Choroid plexus epithelial cell (primary cell): ENCODE data around the gene DLG1.

Source experiments
- DNase-seq: peaks from one replicate; pipeline ENCODE4 v3.0.0-alpha.2; 2010; ENCODE audit warnings: low read depth
- H3K4me3 ChIP-seq: 2 replicates; pipeline ENCODE4 v1.5.1; 2011; ENCODE audit warnings: low read depth, mild to moderate bottlenecking, control low read depth, low read length, moderate library complexity
- TF ChIP-seq, protein P1 (sequence below): conservative IDR thresholded peaks from 2 replicates; pipeline ENCODE4 v1.5.1; 2011; ENCODE audit warnings: low read depth, mild to moderate bottlenecking, control low read depth, inconsistent platforms, low read length, moderate library complexity

The DLG1 gene

GRCh38 chr3:197137751-197138150 lies 160.7 kb downstream of the DLG1 start:
- DNase-seq, result no peak
- TF ChIP-seq, protein P1, sequence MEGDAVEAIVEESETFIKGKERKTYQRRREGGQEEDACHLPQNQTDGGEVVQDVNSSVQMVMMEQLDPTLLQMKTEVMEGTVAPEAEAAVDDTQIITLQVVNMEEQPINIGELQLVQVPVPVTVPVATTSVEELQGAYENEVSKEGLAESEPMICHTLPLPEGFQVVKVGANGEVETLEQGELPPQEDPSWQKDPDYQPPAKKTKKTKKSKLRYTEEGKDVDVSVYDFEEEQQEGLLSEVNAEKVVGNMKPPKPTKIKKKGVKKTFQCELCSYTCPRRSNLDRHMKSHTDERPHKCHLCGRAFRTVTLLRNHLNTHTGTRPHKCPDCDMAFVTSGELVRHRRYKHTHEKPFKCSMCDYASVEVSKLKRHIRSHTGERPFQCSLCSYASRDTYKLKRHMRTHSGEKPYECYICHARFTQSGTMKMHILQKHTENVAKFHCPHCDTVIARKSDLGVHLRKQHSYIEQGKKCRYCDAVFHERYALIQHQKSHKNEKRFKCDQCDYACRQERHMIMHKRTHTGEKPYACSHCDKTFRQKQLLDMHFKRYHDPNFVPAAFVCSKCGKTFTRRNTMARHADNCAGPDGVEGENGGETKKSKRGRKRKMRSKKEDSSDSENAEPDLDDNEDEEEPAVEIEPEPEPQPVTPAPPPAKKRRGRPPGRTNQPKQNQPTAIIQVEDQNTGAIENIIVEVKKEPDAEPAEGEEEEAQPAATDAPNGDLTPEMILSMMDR, result no peak
- no peak overlapping the region for H3K4me3 ChIP-seq

GRCh38 chr3:197136744-197137143 lies 161.7 kb downstream of the DLG1 start:
- TF ChIP-seq, protein P1, result no peak
- H3K4me3 ChIP-seq, result no peak overlapping the region
- DNase-seq, result no peak

DNA sequence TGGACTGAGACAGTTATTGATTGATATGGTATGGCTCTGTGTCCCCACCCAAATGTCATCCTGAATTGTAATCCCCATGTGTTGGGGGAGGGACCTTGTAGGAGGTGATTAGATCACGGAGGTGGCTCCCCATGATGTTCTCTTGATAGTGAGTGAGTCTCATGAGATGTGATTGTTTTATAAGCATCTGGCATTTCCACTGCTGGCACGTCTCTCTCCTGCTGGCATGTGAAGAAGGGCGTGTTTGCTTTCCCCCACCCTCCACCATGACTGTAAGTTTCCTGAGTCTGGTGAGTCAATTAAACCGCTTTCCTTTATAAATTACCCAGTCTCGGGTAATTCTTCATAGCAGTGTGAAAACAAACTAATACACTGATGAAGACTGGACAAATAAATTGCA lies 163.2 kb downstream of the DLG1 start:
- TF ChIP-seq, protein P1, result no peak
- H3K4me3 ChIP-seq, result no peak overlapping the region
- DNase-seq, result no peak

GRCh38 chr3:197132916-197133530 lies 165.4 kb downstream of the DLG1 start:
- H3K4me3 ChIP-seq, result no peak overlapping the region
- TF ChIP-seq, protein P1, result no peak
- no peak for DNase-seq

GRCh38 chr3:197125636-197126035 lies 172.8 kb downstream of the DLG1 start:
- H3K4me3 ChIP-seq, result no peak overlapping the region
- TF ChIP-seq, protein P1, result no peak
- DNase-seq, result peak; percentile 37

DNA sequence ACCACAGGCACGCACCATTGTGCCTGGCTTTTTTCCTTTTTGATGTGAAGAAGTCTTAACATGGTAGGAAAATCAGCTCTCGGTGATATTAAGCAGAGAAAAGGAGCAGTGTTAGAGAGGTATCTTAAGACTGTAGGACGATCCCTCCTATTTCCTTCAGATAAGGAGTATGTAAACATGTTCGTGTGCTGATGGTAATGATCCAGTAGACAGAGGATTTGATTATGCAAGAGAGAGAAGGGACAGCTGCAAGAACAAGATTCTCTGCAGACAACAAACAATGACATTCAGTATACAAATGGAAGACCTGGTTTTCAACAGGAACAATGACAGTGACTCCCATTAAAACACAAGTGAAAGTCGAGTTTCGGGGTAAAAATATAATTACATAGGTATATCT lies 173.7 kb downstream of the DLG1 start:
- TF ChIP-seq, protein P1, result no peak
- DNase-seq, result peak; percentile 47
- H3K4me3 ChIP-seq, result no peak overlapping the region

GRCh38 chr3:197122394-197122793 lies 176.0 kb downstream of the DLG1 start:
- no peak overlapping the region for H3K4me3 ChIP-seq
- no peak for DNase-seq
- TF ChIP-seq, protein P1, result no peak
